Measurements from ENCODE around the gene YPEL5.
"Not testable (repeated sequence)": the region's sequence is repeated elsewhere in the genome, so short reads cannot be mapped to it uniquely, and the experiment has no call there.

Gene YPEL5

DNA sequence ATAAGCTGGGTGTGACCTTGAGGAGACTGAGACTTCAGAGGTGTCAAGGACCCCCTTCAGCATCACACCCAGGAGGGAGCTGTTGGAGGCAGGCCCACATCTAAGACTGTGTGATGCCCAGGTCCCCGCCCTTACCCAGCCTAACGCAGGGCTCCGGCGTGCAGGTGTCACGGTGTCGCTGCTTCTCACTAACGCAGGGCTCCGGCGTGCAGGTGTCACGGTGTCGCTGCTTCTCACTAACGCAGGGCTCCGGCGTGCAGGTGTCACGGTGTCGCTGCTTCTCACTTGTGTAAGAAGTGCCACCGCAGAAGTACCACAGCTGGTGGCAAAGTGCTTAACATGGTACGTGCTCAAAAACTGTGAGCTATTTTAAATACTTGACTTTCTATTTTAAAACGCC is 35.6 kb upstream of the YPEL5 start:
- H3K36me3 ChIP-seq (ENCODE audit: insufficient read depth, low read length); H3K4me3 ChIP-seq (ENCODE audit: low read length); H3K9ac ChIP-seq (ENCODE audit: low read depth, low read length); H3K27me3 ChIP-seq (ENCODE audit: insufficient read depth, low read length); H3K27ac ChIP-seq (ENCODE audit: low read depth, low read length); H3K9me3 ChIP-seq (ENCODE audit: insufficient read depth, low read depth, low read length); H3K4me1 ChIP-seq (ENCODE audit: insufficient read depth, low read length): not testable (repeated sequence)
- 95% methylated on average over 19 of the region's 19 CpGs for WGBS

- no peaks in the 10 kb centered on the region for H3K9me3 ChIP-seq (ENCODE audit: insufficient read depth, low read depth, low read length)
- peaks cover 8% of the 10 kb centered on the region; the same call in 1 of the 2 replicates for H3K4me1 ChIP-seq (ENCODE audit: insufficient read depth, low read length)
- H3K4me3 ChIP-seq (ENCODE audit: low read length): no peak overlapping the region
- H3K36me3 ChIP-seq (ENCODE audit: insufficient read depth, low read length): no peaks in the 10 kb centered on the region
- H3K27ac ChIP-seq (ENCODE audit: low read depth, low read length): no peak overlapping the region
- no peaks in the 10 kb centered on the region for H3K27me3 ChIP-seq (ENCODE audit: insufficient read depth, low read length)
- WGBS: 90% methylated on average over 10 of the region's 10 CpGs
- H3K9ac ChIP-seq (ENCODE audit: low read depth, low read length): no peak overlapping the region
These were observed 34.2 kb upstream of the YPEL5 start for GRCh38 chr2:30112561-30112960.

GRCh38 chr2:30113617-30114293 is 33.1 kb upstream of the YPEL5 start:
- Histone ChIP-seq H3K9ac (ENCODE audit: low read depth, low read length) (no peak overlapping the region), H3K36me3 (ENCODE audit: insufficient read depth, low read length) (no peaks in the 10 kb centered on the region), H3K4me3 (ENCODE audit: low read length) (no peak overlapping the region), H3K4me1 (ENCODE audit: insufficient read depth, low read length) (peaks cover 8% of the 10 kb centered on the region; the same call in 1 of the 2 replicates), H3K27ac (ENCODE audit: low read depth, low read length) (no peak overlapping the region), H3K9me3 (ENCODE audit: insufficient read depth, low read depth, low read length) (no peaks in the 10 kb centered on the region), H3K27me3 (ENCODE audit: insufficient read depth, low read length) (no peaks in the 10 kb centered on the region)
- WGBS: 93% methylated on average over 5 of the region's 5 CpGs

- Histone ChIP-seq H3K36me3 (ENCODE audit: insufficient read depth, low read length) (no peaks in the 10 kb centered on the region), H3K4me1 (ENCODE audit: insufficient read depth, low read length) (peaks cover 8% of the 10 kb centered on the region; the same call in 1 of the 2 replicates), H3K27ac (ENCODE audit: low read depth, low read length) (no peak overlapping the region), H3K9ac (ENCODE audit: low read depth, low read length) (no peak overlapping the region), H3K4me3 (ENCODE audit: low read length) (no peak overlapping the region), H3K27me3 (ENCODE audit: insufficient read depth, low read length) (no peaks in the 10 kb centered on the region), H3K9me3 (ENCODE audit: insufficient read depth, low read depth, low read length) (no peaks in the 10 kb centered on the region)
- WGBS: 26% methylated on average over 19 of the region's 19 CpGs
These were observed 31.4 kb upstream of the YPEL5 start for GRCh38 chr2:30115141-30115980.

- Histone ChIP-seq H3K4me3 (ENCODE audit: low read length) (no peak overlapping the region), H3K27ac (ENCODE audit: low read depth, low read length) (no peak overlapping the region), H3K4me1 (ENCODE audit: insufficient read depth, low read length) (peaks cover 8% of the 10 kb centered on the region; the same call in 1 of the 2 replicates), H3K27me3 (ENCODE audit: insufficient read depth, low read length) (no peaks in the 10 kb centered on the region), H3K9me3 (ENCODE audit: insufficient read depth, low read depth, low read length) (no peaks in the 10 kb centered on the region), H3K9ac (ENCODE audit: low read depth, low read length) (no peak overlapping the region), H3K36me3 (ENCODE audit: insufficient read depth, low read length) (no peaks in the 10 kb centered on the region)
- 77% methylated on average over 5 of the region's 5 CpGs for WGBS
These were observed 30.9 kb upstream of the YPEL5 start for GRCh38 chr2:30115981-30116285.

- Histone ChIP-seq H3K36me3 (ENCODE audit: insufficient read depth, low read length) (no peaks in the 10 kb centered on the region), H3K27ac (ENCODE audit: low read depth, low read length) (no peak overlapping the region), H3K4me3 (ENCODE audit: low read length) (no peak overlapping the region), H3K9ac (ENCODE audit: low read depth, low read length) (no peak overlapping the region), H3K9me3 (ENCODE audit: insufficient read depth, low read depth, low read length) (peaks cover 7% of the 10 kb centered on the region; the same call in 1 of the 2 replicates), H3K4me1 (ENCODE audit: insufficient read depth, low read length) (no peaks in the 10 kb centered on the region), H3K27me3 (ENCODE audit: insufficient read depth, low read length) (no peaks in the 10 kb centered on the region)
- no CpG with 5 or more reads among the region's 3 CpGs for WGBS
These were observed 24.4 kb upstream of the YPEL5 start for GRCh38 chr2:30122362-30122761.

GRCh38 chr2:30127016-30127893 is 19.6 kb upstream of the YPEL5 start:
- Histone ChIP-seq H3K27ac (ENCODE audit: low read depth, low read length) (no peak overlapping the region), H3K9me3 (ENCODE audit: insufficient read depth, low read depth, low read length) (peaks cover 7% of the 10 kb centered on the region; the same call in 1 of the 2 replicates), H3K4me3 (ENCODE audit: low read length) (no peak overlapping the region), H3K9ac (ENCODE audit: low read depth, low read length) (no peak overlapping the region), H3K36me3 (ENCODE audit: insufficient read depth, low read length) (no peaks in the 10 kb centered on the region), H3K4me1 (ENCODE audit: insufficient read depth, low read length) (no peaks in the 10 kb centered on the region), H3K27me3 (ENCODE audit: insufficient read depth, low read length) (no peaks in the 10 kb centered on the region)
- 91% methylated on average over 8 of the region's 9 CpGs for WGBS

DNA sequence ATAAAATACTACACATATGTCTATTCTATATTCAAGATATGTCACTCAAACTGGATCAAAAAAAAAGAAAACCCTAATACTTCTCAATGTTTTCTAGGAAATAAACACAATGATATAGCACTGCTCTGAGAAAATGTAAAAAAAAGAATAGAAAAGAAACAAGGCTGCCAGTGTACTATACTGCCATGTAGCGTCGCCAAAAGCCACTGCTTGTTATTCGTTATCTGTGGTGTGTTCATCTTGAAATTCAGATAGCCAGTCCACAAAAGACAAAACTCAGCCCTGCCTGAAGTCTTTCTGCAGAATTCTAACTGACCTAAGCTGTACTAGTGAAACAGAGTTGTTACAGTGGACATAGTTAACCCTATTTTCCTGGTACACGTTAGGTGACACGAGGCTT is 12.2 kb upstream of the YPEL5 start:
- no peaks in the 10 kb centered on the region for H3K27me3 ChIP-seq (ENCODE audit: insufficient read depth, low read length)
- WGBS: 94% methylated on average over 5 of the region's 5 CpGs

DNA sequence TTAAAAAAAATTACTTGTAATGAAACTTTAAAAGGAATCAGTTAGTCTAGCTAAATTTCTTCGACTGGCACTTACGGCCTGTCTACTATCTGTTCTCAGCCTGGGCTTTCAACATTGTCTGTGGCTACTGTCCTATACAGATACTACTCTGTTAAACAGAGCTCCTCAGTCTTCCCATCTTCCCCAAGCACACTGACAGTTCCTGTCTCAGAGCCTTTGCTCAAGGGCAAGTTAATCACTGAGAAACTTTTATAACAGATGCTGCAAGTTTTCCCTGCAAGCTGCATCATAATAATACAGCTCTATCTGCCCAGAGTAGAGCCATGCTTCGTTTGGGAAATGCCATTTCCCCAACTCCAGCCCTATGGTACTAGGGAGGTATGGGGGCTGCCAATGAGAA is 11.3 kb upstream of the YPEL5 start:
- Histone ChIP-seq H3K9ac (ENCODE audit: low read depth, low read length) (no peak overlapping the region), H3K36me3 (ENCODE audit: insufficient read depth, low read length) (no peaks in the 10 kb centered on the region), H3K9me3 (ENCODE audit: insufficient read depth, low read depth, low read length) (no peaks in the 10 kb centered on the region), H3K4me3 (ENCODE audit: low read length) (no peak overlapping the region), H3K4me1 (ENCODE audit: insufficient read depth, low read length) (no peaks in the 10 kb centered on the region), H3K27me3 (ENCODE audit: insufficient read depth, low read length) (no peaks in the 10 kb centered on the region), H3K27ac (ENCODE audit: low read depth, low read length) (no peak overlapping the region)
- 93% methylated on average over 2 of the region's 3 CpGs for WGBS

More for the DNA sequence above, 12.2 kb upstream of the YPEL5 start:
- Histone ChIP-seq H3K4me1 (ENCODE audit: insufficient read depth, low read length) (no peaks in the 10 kb centered on the region), H3K9ac (ENCODE audit: low read depth, low read length) (no peak overlapping the region), H3K9me3 (ENCODE audit: insufficient read depth, low read depth, low read length) (no peaks in the 10 kb centered on the region), H3K36me3 (ENCODE audit: insufficient read depth, low read length) (no peaks in the 10 kb centered on the region), H3K4me3 (ENCODE audit: low read length) (no peak overlapping the region), H3K27ac (ENCODE audit: low read depth, low read length) (no peak overlapping the region)

GRCh38 chr2:30136764-30137444 is 9.9 kb upstream of the YPEL5 start:
- 91% methylated on average over 7 of the region's 10 CpGs for WGBS
- Histone ChIP-seq H3K4me1 (ENCODE audit: insufficient read depth, low read length) (no peaks in the 10 kb centered on the region), H3K4me3 (ENCODE audit: low read length) (no peak overlapping the region), H3K36me3 (ENCODE audit: insufficient read depth, low read length) (no peaks in the 10 kb centered on the region), H3K9ac (ENCODE audit: low read depth, low read length) (no peak overlapping the region), H3K27ac (ENCODE audit: low read depth, low read length) (no peak overlapping the region), H3K9me3 (ENCODE audit: insufficient read depth, low read depth, low read length) (no peaks in the 10 kb centered on the region), H3K27me3 (ENCODE audit: insufficient read depth, low read length) (no peaks in the 10 kb centered on the region)
